HG03039 (cell line): ENCODE data around the gene ARL9.
A peak's percentile ranks its signal among the peaks of the same experiment; 100 is the strongest.
"Not testable (repeated sequence)": the region's sequence is repeated elsewhere in the genome, so short reads cannot be mapped to it uniquely, and the experiment has no call there.

ENCODE experiments used
- ATAC-seq: cut with Tn5 transposase; IDR thresholded peaks from one replicate; pipeline ENCODE4 v1.9.1; 2021; ENCODE audit warnings: mild to moderate bottlenecking, moderate library complexity; ENCODE audit not compliant: unreplicated experiment

The ARL9 gene, protein sequence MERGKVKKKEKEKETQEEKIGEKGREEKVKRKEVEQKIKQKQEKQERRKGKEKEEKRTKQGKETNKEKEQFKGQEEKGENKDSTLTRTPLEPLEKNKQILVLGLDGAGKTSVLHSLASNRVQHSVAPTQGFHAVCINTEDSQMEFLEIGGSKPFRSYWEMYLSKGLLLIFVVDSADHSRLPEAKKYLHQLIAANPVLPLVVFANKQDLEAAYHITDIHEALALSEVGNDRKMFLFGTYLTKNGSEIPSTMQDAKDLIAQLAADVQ

DNA sequence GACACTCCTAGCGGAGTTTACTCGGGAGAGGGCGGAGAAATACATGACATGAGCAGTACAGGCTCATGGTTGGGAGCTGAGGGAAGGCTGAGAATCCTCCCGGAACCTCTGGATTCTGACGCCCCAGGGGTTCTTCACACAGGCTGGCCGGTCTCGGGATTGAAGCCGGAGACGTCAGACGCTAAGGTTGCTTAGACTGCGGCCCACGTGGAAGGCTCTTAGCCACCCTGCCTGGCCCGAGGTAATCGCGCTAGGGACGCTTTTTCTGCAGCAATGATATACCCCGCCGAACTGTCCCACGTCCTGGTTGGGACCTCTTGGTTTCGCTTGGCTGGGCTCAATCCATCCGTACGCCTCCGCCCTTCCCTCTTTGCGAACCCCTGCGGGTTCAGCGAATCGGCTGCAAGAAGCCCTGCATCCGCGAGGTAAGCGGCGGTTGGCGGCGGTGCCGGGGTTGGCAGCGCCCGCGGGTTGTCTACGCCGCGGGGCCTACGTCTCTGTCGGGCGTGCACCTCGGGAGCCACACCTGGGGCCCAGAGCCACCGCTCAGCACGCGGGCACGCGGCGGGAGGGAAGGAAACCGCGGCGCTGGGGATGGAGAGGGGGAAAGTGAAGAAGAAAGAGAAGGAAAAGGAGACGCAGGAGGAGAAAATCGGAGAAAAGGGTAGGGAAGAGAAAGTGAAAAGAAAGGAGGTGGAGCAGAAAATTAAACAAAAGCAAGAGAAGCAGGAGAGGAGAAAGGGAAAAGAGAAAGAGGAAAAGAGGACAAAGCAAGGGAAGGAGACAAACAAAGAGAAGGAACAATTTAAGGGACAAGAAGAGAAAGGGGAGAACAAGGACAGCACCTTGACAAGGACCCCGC lies at the start of gene ARL9:
Gene ARL9 (plus strand): TSS at position 523 of the 862 bp plus-strand sequence. CDS start 72 bp downstream, at position 595.
- ATAC-seq: peak; percentile 58

DNA sequence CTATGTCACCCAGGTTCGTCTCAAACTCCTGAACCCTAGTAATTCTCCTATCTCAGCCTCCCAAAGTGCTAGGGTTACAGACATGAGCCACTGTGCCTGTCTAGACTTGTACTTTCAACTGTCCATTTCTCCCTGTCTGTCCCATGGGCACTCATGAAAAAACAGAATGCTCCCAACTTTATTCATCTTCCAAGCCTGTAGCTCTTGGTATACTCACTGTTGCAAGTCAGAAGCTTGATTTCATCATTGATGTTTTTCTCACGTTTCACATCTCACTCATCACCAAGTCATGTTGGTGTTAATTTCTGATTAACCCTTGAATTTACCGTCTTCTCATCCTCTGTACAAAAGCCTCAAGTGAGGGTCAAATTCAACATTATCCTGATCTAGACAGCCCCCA lies 45.5 kb upstream of the ARL9 start:
- ATAC-seq: no peak

DNA sequence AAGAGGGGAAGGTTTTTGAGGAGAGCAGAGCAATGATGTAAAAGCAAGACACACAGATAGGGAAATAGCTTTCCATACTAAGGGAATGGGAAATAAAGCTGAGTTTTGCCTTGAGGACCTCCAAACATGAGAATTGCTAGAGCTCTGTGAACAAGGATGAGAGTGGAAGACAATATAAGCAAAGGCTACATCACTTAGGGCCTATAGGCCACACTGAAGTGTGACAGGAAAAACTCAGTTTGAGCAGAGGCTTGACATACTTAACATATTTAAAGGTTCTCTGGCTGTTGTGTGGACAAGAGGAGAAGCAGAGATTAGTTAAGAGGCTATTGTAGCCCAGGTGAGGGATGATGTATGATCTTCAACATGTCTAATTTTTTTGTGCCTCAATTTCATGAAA lies 43.4 kb upstream of the ARL9 start:
- no peak for ATAC-seq

DNA sequence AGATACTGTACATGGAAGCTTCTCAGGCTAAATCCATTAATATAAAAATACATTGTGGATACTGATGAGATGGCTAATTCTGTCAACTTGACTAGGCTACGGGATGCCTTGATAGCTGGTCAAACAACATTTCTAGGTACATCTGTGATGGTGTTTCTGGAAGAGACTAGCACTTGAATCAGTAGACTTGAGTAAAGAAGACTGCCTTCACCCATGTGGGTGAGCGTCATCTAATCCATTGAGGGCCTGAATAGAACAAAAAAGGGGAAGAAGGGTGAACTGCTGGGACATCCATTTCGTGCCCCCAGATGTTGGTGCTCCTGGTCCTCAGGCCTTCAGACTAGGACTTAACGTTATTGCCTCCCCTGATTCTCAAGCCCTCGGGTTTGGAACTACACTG lies 41.9 kb upstream of the ARL9 start:
- no peak for ATAC-seq

DNA sequence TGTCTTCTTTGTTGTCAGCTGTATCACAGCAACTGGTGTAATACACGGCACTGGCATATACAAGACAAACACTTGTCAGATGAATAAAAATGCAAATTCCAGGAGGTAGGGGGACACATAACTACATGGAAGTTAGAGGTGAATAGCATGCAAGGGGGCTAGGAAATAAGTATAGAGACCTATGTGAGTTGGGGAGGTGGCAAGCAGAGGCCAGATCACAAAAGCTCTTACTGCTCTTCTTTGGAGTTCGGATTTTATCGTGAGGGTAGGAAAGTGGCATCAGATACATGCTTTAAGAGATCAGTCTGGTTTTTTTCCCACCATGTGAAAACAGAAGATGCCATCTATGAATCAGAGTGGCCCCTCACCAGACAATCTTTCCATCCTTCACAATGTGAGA lies 41.0 kb upstream of the ARL9 start:
- no peak for ATAC-seq

DNA sequence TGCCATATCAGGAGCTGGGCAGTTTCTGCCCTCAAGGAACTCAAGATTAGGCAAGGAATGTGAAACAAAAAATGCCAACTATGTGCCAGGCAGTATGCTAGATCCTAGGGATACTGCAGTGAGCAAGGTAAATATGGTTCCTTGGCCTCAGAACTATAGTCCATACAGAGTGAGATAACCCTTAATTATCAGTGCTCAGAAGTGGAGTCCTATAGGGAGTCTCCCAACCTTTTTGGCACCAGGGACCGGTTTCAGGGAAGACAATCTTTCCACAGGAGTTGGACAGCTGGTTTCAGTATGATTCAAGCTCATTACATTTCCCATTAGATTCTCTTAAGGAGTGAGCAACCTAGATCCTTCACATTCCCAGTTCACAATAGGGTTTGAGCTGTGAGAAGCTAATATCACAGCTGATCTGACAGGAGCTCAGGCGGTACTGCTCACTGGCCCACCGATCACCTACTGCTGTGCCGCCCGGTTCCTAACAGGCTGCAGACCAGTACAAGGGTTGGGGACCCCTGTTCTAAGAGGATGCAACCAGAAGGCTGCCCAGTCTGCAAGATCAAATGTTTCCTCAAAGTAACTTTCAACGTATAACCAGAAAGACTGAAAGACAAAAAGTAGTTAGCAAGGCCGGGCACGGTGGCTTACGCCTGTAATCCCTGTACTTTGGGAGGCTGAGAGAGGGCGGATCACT lies 39.8 kb upstream of the ARL9 start:
- ATAC-seq: no peak

DNA sequence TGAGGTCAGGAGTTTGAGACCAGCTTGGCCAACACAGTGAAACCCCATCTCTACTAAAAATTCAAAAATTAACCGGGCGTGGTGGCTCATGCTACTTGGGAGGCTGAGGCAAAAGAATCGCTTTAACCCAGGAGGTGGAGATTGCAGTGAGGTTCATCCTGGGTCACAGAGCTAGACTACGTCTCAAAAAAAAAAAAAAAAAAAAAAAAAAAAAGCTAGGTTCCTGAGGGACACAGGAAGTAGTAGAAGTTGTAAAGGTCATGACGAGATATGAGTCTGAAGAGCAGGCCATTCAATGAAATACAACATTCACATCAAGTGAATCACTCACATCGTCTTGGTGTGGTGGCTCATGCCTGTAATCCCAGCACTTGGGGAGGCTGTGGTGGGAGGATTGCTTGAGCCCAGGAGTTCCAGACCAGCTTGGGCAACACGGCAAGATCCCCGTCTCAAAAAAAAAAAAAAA lies 39.3 kb upstream of the ARL9 start:
- not testable (repeated sequence) for ATAC-seq

DNA sequence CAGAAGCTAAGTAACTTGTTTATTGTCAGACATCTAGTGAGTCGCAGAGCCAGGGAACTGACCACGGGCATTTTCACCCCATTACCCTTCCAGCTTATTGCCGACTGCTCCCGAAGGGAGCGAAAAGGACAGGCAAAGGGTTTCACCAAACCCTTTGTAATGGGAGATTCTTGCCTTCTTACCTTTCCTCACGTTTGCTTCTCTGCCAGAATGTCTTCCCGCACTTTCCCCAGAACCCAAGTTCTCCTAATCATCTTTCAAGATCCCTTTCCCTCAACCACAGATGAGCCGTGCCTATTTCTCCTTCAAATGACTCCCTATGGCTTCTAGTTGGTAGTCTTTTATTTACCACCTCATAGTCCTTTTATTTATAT lies 38.7 kb upstream of the ARL9 start:
- ATAC-seq: no peak

DNA sequence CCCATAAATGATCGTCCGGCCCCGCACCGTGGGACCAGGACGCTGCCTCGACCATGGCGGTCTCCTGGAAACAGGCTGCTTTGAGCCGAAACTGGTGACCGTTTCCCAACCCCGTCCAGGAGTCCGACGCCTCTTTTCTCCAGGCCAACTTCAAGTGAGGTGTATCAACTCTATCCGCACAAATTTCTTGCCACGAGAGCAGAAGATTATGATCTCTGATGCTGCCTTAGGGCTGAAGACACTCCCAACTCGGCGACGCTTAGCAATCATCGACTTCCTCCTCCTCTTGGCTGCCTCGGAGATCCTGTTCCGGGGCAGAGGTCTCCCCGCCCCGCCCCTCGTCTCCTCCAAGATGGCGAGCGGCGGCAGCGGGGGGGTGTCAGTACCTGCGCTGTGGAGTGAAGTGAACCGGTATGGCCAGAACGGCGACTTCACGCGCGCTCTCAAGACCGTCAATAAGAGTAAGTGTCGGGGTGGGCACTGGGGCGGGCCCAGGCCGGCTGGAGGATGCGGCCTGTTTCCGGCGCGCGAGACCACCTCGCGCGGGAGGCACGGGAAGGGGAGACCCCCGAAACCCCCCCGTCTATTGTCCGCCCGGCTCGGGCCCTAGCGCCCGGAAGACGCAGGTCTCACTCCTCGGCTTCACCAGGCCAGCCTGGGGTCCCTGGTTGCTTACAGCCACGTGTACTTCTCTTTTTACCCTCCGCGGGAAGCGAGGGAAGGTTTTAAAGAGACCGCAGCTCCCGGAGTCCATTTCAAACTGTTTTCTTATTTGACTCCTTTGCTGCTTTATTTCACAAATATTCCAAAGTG lies 38.1 kb upstream of the ARL9 start, which contains the start of gene SRP72:
Gene SRP72 (plus strand): TSS at position 334 of the 813 bp plus-strand sequence. CDS start 19 bp downstream, at position 353.
- ATAC-seq: peak; percentile 97

DNA sequence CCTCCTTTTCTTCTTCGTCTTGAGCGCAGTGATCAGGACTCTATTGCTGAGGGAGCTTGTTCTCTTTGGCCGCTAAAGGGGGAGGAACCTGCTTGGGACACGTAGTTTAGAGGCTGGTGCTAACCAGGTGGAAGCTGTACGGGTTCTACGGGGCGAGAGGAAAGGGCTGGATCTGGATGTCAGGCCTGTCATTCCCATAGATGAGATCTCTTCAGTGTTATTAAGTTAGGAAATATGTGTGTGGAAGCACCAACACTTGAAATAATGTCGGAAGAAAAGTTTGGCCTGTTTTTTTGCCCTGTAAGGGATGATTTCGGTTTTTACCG lies 37.5 kb upstream of the ARL9 start:
- peak; percentile 40 for ATAC-seq

DNA sequence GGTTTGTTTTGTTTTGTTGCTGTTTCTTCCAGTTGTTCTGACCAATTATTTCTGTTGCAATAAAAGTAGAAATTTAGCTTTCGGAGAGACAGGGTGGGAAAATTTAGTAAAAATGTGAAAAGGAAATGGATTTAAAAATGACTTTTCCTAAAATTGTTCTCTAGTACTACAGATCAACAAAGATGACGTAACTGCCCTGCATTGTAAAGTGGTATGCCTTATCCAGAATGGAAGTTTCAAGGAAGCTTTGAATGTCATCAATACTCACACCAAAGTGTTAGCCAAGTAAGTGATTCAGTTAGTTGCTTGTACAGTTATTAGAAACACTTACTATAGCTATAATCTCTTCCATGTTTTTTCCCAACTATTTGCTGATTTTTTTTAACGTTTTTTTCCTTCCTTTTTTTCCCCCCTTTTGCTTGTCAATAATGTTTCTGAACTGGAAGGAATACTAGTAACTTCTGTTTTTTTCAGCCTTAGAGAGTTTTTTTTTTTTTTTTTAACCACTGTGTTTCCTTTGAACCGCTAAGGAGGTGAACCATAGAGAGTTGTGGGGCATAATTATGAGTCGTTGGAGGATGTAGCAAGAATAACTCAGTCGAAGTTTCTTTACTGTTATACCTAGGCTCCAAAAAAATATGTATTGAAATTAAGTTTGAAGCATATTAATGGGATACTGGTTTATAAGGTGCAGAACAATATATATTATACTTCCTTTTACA lies 35.9 kb upstream of the ARL9 start:
- no peak for ATAC-seq

DNA sequence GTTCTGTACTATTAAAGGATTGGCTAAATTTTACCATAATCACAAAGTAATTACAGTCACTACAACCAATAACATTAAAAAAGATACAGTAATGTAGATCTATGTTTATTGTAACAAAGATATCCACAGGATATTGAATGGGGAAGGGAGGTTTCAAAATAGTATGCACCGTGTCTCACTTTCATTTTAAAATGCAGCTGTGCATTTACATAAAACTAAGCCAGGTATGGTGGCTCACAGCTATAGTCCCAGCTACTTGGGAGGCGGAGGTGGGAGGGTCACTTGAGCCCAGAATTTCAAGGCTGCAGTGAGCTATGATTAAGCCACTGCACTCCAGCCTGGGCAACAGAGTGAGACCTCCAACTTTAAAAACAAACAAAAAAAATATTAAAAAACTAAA lies 29.7 kb upstream of the ARL9 start:
- ATAC-seq: no peak

DNA sequence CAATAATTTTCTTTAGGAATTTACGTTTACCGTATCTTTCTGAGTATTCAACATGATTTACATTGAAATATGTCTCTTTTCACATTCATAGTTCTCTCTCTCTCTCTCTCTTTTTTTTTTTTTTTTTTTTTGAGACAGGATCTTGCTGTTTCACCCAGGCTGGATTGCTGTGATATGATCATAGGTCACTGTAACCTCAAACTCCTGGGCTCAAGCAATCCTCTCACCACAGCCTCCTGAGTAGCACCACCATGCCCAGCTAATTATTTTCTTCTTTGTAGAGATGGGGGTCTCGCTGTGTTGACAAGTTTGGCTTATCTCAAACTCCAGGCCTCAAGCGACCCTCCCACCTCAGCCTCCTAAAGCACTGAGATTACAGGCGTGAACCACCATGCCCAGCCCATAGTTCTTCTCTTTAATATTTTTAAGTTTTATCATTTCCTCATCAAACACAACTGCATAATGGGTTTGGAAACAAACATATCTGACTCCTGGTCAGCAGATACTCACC lies 28.3 kb upstream of the ARL9 start:
- no peak for ATAC-seq

DNA sequence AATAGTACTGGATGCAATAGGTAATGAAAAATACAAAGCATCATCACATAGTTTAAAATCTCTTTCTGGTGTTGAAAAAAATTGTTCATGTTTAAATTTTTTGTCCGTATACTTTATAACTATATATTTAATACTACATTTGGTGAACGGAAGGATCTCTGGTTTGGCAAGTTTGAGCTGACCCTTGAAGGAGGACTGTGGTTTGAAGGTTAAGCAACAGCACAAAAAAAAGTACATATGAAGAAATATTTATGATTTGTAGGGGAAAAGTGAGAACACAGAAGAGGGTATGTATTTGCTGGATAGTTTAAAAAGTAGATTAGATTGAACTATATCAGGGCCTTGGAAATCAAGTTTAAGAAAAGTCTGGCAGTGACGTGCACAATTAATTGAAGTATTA lies 24.9 kb upstream of the ARL9 start:
- ATAC-seq: no peak

DNA sequence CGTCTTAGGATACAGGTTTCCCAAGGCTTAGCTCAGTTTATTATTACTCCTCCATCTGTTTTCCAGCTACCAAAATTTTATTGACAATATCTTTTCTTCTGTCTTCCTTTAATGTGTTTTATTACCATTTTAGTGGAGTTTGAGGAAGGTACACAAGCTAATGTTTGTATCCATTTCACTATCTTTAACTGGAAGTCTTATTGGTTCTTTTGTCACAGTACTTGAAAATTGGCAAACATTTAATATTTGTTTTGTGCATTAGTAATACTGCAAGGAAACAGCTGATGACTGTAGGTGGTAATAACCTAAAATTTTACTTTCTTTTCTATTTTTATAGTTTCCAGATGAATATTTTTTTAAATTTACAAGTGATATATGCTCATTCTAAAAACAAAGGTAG lies 9.3 kb upstream of the ARL9 start:
- no peak for ATAC-seq

DNA sequence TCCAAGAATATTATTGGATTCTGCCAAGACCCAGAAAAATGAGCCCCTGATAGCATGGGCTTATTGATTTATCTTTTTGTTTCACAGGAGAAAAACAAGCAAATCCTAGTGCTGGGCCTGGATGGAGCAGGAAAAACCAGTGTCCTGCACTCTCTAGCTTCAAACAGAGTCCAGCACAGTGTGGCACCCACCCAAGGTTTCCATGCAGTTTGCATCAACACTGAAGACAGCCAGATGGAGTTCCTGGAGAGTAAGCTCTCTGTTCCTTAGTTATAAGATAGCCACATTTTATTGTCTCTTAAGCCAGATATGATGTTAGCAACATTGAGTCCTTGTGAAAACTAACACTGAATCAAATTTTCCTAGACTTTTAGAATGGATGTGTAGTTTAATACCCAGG lies 5.5 kb downstream of the ARL9 start:
- no peak for ATAC-seq

DNA sequence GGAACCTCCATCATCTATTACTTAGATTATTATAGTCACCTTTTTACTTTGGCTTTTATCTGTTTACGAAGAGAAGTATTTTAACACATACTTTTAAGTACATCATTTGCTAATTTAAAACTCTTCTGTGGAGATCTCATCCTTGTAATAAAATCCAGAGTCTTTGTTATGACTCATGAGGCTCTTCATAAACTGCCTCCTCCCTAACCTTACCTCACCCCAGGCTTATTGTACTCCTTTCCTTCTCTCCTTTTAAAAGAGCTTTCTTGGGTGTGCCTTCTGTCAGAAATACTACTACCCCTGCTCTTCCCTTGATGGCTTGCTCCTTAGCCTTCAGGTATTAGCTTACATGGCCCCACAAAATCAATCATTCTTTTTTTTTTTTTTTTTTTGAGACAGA lies 6.6 kb downstream of the ARL9 start:
- ATAC-seq: no peak

DNA sequence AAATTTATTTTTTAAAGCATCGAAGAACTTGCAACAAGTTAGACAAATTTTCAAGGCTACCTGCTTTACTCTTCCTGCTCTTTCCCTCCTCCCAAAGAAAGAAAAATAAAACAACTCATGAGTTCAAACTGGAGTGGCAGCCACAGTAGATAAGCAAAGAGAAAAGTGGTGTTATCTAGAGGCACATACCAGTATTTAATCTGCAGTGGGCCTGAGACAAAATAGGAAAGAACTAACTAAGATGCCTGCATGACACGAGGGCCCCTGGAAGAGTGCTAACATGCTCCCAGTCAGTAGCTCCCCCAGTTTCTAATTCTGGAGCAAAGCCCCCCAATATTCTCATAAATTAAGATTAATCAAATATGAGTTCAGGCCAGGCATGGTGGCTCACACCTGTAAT lies 7.9 kb downstream of the ARL9 start:
- ATAC-seq: no peak

DNA sequence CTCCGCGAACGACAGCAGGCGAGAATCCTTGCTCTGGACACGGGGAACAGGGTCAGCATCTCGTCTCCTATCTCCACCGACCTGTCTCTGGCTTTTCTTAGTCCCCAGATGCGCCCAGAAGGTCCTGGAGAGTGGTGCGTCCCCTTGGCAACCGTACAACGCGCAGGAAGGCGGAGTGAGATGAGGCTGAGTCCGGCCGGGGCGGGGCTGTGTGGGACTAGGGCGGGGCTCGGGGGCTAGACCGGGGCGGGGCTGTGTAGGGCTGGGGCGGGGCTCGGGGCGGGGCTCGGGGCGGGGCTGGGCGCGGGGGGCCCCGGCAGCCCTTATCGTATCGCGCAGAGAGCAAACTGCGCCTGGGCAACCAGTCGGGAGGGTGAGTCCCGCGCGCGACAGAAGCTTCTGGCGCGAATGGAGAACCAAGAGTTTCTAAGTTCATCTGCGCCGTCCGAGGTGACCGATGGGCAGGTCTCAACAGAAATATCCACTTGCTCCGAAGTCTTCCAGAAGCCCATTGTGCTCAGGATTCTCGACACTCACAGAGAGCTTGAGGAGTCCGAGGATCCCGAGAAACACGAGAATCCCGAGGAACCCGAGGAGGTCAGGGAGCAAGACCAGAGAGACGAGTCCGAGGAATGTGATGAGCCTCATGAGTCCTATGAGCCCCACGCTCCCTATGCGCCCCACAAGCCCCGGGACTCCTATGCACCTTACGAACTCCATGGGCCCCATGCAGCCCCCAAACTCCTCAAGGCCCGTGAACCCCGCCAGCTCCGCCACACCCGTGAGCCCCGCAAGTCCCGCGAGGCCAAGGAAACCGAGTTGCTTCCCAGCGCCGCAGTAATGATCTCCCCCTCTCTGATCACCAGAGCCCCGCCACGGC lies 24.9 kb downstream of the ARL9 start:
- peak; percentile 98 for ATAC-seq
